WTC11 (cell line): ENCODE results near the gene SGO2. TPM values are rescaled to one million over a fixed set of nuclear protein-coding genes. Genes with fewer than 3 reads are reported as not detected.

Experiments
- ATAC-seq: fragments of 200-7000 bp; cut with Tn5 transposase; 2 replicates; pipeline ENCODE4 v1.10.0; 2021; ENCODE audit warnings: mild to moderate bottlenecking, moderate library complexity
- CTCF ChIA-PET: fragments of 300-600 bp; sonication (Branson Sonifier 250); formaldehyde crosslinking; loops from one replicate; lab custom pipeline; 2021; ENCODE audit warnings: antibody characterized with exemption; lab: Charles Lee
- POLR2A ChIA-PET: fragments of 350-600 bp; sonication (Branson Sonifier 250); formaldehyde crosslinking; loops from one replicate; lab custom pipeline; 2021; ENCODE audit warnings: antibody characterized with exemption; lab: Charles Lee
- DNase-seq: peaks from one replicate; pipeline ENCODE4 v3.0.0; 2021; ENCODE audit warnings: low spot score
- H3K27ac Mint-ChIP-seq: 2 replicates; pipeline ENCODE4 v1.8.0; 2021; ENCODE audit warnings: mixed read lengths
- H3K27me3 Mint-ChIP-seq: 2 replicates; pipeline ENCODE4 v1.8.0; 2021; ENCODE audit warnings: low read depth, mild to moderate bottlenecking, moderate library complexity, mixed read lengths
- H3K36me3 Mint-ChIP-seq: 2 replicates; pipeline ENCODE4 v1.8.0; 2021; ENCODE audit warnings: mixed read lengths
- H3K4me1 Mint-ChIP-seq: 2 replicates; pipeline ENCODE4 v1.8.0; 2022; ENCODE audit warnings: mixed read lengths
- H3K4me3 Mint-ChIP-seq: 2 replicates; pipeline ENCODE4 v1.8.0; 2021; ENCODE audit warnings: mild to moderate bottlenecking, moderate library complexity, mixed read lengths
- H3K9me3 Mint-ChIP-seq: 2 replicates; pipeline ENCODE4 v1.8.0; 2021; ENCODE audit warnings: mixed read lengths
- ATF2 ChIP-seq: sonication (generic); formaldehyde crosslinking; IDR thresholded peaks from 2 replicates; pipeline ENCODE4 v1.8.1; 2022; ENCODE audit warnings: low read depth, missing genetic modification reagents, borderline replicate concordance
- ATF3 ChIP-seq: sonication (generic); formaldehyde crosslinking; conservative IDR thresholded peaks from 2 replicates; pipeline ENCODE4 v1.8.1; 2022; ENCODE audit warnings: mild to moderate bottlenecking, missing genetic modification reagents
- ATF6 ChIP-seq: sonication (generic); formaldehyde crosslinking; IDR thresholded peaks from 2 replicates; pipeline ENCODE4 v1.8.1; 2023; ENCODE audit warnings: mild to moderate bottlenecking, missing genetic modification reagents
- CBFB ChIP-seq: sonication (generic); formaldehyde crosslinking; IDR thresholded peaks from 2 replicates; pipeline ENCODE4 v1.8.1; 2022; ENCODE audit warnings: mild to moderate bottlenecking, low read depth, missing genetic modification reagents
- CREB1 ChIP-seq: sonication (generic); formaldehyde crosslinking; IDR thresholded peaks from 2 replicates; pipeline ENCODE4 v1.8.0; 2023; ENCODE audit warnings: mild to moderate bottlenecking, missing genetic modification reagents
- E2F4 ChIP-seq: sonication (generic); formaldehyde crosslinking; IDR thresholded peaks from 2 replicates; pipeline ENCODE4 v1.8.1; 2022; ENCODE audit warnings: low read depth, mild to moderate bottlenecking, moderate library complexity, missing genetic modification reagents, borderline replicate concordance
- ERG ChIP-seq: fragments of 250-450 bp; sonication (Bioruptor Pico); IDR thresholded peaks from 2 replicates; pipeline ENCODE4 v1.8.0; 2021; ENCODE audit warnings: mild to moderate bottlenecking
- NFATC4 ChIP-seq: fragments of 250-450 bp; sonication (Bioruptor Pico); IDR thresholded peaks from 2 replicates; pipeline ENCODE4 v1.9.0; 2021; ENCODE audit warnings: mild to moderate bottlenecking
- OVOL2 ChIP-seq: fragments of 250-450 bp; sonication (Bioruptor Pico); IDR thresholded peaks from 2 replicates; pipeline ENCODE4 v1.9.0; 2021; ENCODE audit warnings: mild to moderate bottlenecking, borderline replicate concordance
- PRDM15 ChIP-seq: sonication (generic); formaldehyde crosslinking; IDR thresholded peaks from 2 replicates; pipeline ENCODE4 v1.8.0; 2022; ENCODE audit warnings: missing genetic modification reagents
- SMAD4 ChIP-seq: sonication (generic); formaldehyde crosslinking; IDR thresholded peaks from 2 replicates; pipeline ENCODE4 v1.8.0; 2022; ENCODE audit warnings: mild to moderate bottlenecking, missing genetic modification reagents
- TCF7 ChIP-seq: sonication (generic); formaldehyde crosslinking; IDR thresholded peaks from 2 replicates; pipeline ENCODE4 v1.8.0; 2022; ENCODE audit warnings: mild to moderate bottlenecking, low read depth, missing genetic modification reagents, moderate library complexity
- ZBTB21 ChIP-seq: sonication (generic); formaldehyde crosslinking; IDR thresholded peaks from 2 replicates; pipeline ENCODE4 v1.8.1; 2023; ENCODE audit warnings: mild to moderate bottlenecking, missing genetic modification reagents, borderline replicate concordance
- ZMAT4 ChIP-seq: fragments of 250-450 bp; sonication (Bioruptor Pico); IDR thresholded peaks from 2 replicates; pipeline ENCODE4 v1.9.0; 2021; ENCODE audit warnings: mild to moderate bottlenecking
- ZNF219 ChIP-seq: sonication (generic); formaldehyde crosslinking; IDR thresholded peaks from 2 replicates; pipeline ENCODE4 v1.8.0; 2023; ENCODE audit warnings: missing genetic modification reagents, mild to moderate bottlenecking, borderline replicate concordance
- ZNF232 ChIP-seq: sonication (generic); formaldehyde crosslinking; IDR thresholded peaks from 2 replicates; pipeline ENCODE4 v1.8.0; 2022; ENCODE audit warnings: mild to moderate bottlenecking, missing genetic modification reagents
- ZNF281 ChIP-seq: sonication (generic); formaldehyde crosslinking; IDR thresholded peaks from 2 replicates; pipeline ENCODE4 v1.8.0; 2023; ENCODE audit warnings: mild to moderate bottlenecking, missing genetic modification reagents
- ZNF416 ChIP-seq: fragments of 250-450 bp; sonication (Bioruptor Pico); IDR thresholded peaks from 2 replicates; pipeline ENCODE4 v1.9.0; 2021; ENCODE audit warnings: mild to moderate bottlenecking, inconsistent platforms
- ZNF532 ChIP-seq: fragments of 250-450 bp; sonication (Bioruptor Pico); IDR thresholded peaks from 2 replicates; pipeline ENCODE4 v1.9.0; 2021; ENCODE audit warnings: mild to moderate bottlenecking, borderline replicate concordance
- total RNA-seq: library from RNA; stranded (reverse); gene quantifications from 3 replicates; pipeline ENCODE4 v1.2.3, GENCODE V29; 2021

SGO2 gene
- total RNA-seq, 1 experiment from 2014 or later = 34.1 TPM

- no peak for TF ChIP-seq ZNF532 (CRISPR knock-in tag)
- TF ChIP-seq E2F4 (CRISPR knock-in tag) = no peak
- no peak for TF ChIP-seq TCF7 (CRISPR knock-in tag)
- TF ChIP-seq OVOL2 (CRISPR knock-in tag) = no peak
These were observed 2.2 kb downstream of the SGO2 start (continued) for GRCh38 chr2:200528228-200528627.

- no peaks in the 10 kb centered on the region for H3K9me3 Mint-ChIP-seq
- H3K4me1 Mint-ChIP-seq = peaks cover 3% of the 10 kb centered on the region; the same call in 1 of the 2 replicates
- H3K4me3 Mint-ChIP-seq = no peak overlapping the region
- DNase-seq = no peak
- H3K36me3 Mint-ChIP-seq = peaks cover 9% of the 10 kb centered on the region
- H3K27ac Mint-ChIP-seq = no peak overlapping the region
- CTCF ChIA-PET = no interaction called here
- POLR2A ChIA-PET = no interaction called here
- H3K27me3 Mint-ChIP-seq = no peaks in the 10 kb centered on the region
- ATAC-seq = no peak
- TF ChIP-seq ZNF416 (CRISPR knock-in tag) (no peak), ZNF232 (no peak), ATF6 (CRISPR knock-in tag) (no peak), ERG (CRISPR knock-in tag) (no peak), PRDM15 (CRISPR knock-in tag) (no peak), ATF2 (CRISPR knock-in tag) (no peak), ZBTB21 (CRISPR knock-in tag) (no peak), NFATC4 (no peak), CREB1 (CRISPR knock-in tag) (no peak), ATF3 (no peak), ZMAT4 (CRISPR knock-in tag) (no peak), CBFB (CRISPR knock-in tag) (no peak), ZNF281 (CRISPR knock-in tag) (no peak), SMAD4 (CRISPR knock-in tag) (no peak), ZNF219 (CRISPR knock-in tag) (no peak)
These were observed 7.7 kb downstream of the SGO2 start for GRCh38 chr2:200533754-200534153.
